CD4-positive, alpha-beta T cell (primary cell): ENCODE measurements around the gene OR5C1. TPM values are rescaled to one million over a fixed set of nuclear protein-coding genes. Genes with fewer than 3 reads are reported as not detected.

Experiments
- total RNA-seq, 174 experiments: library from RNA in 2 of 174; stranded (reverse) in 2 of 174; gene quantifications; one replicate each; pipeline ENCODE4 v1.2.3 and lab custom pipeline; 2021 to 2026

The OR5C1 gene
- total RNA-seq, 2 experiments from 2014 or later: not detected

Other genes starting within 250 kb of the OR5C1 start
- not detected for gene OR1N2, start 235.8 kb upstream of the OR5C1 start, total RNA-seq
- gene OR1L8, start 205.5 kb upstream of the OR5C1 start, total RNA-seq: not detected
- gene OR1Q1, start 174.2 kb upstream of the OR5C1 start, total RNA-seq: not detected
- gene OR1B1, start 131.3 kb upstream of the OR5C1 start, total RNA-seq: not detected
- not detected for gene OR1L1, start 127.2 kb upstream of the OR5C1 start, total RNA-seq
- gene OR1L3, start 113.8 kb upstream of the OR5C1 start, total RNA-seq: not detected
- not detected for gene OR1L4, start 64.9 kb upstream of the OR5C1 start, total RNA-seq
- not detected for gene OR1L6, start 46.6 kb upstream of the OR5C1 start, total RNA-seq
- gene OR1K1, start 11.2 kb downstream of the OR5C1 start, total RNA-seq: not detected
- 10 to 100 TPM; 26.6 to 27.3 TPM for gene PDCL, start 39.7 kb downstream of the OR5C1 start, total RNA-seq
- gene RC3H2, start 116.4 kb downstream of the OR5C1 start, total RNA-seq: 10 to 100 TPM; 85.2 to 86.8 TPM
- gene ZBTB6, start 124.4 kb downstream of the OR5C1 start, total RNA-seq: 1 to 10 TPM; 3.6 to 3.9 TPM
- 1 to 10 TPM; 4.8 to 6.0 TPM for gene ZBTB26, start 142.6 kb downstream of the OR5C1 start, total RNA-seq
- 10 to 100 TPM; 20.6 to 24.9 TPM for gene RABGAP1, start 152.1 kb downstream of the OR5C1 start, total RNA-seq
- under 1 TPM; 0.74 to 0.89 TPM for gene GPR21, start 244.7 kb downstream of the OR5C1 start, total RNA-seq